H1 (cell line): ENCODE data around the gene ACSF3. TPM values are rescaled to one million over a fixed set of nuclear protein-coding genes. Genes with fewer than 3 reads are reported as not detected.

Experiments used
- CTCF ChIA-PET: fragments of 300-600 bp; sonication (Branson Sonifier 250); formaldehyde crosslinking; loops from one replicate; lab custom pipeline; 2021; ENCODE audit not compliant: partially characterized antibody; lab: Charles Lee
- POLR2A ChIA-PET: fragments of 300-600 bp; sonication (Branson Sonifier 250); formaldehyde crosslinking; loops from one replicate; lab custom pipeline; 2021; ENCODE audit warnings: inconsistent platforms; ENCODE audit not compliant: partially characterized antibody; lab: Charles Lee
- DNase-seq, 2 experiments: peaks; one replicate each; pipeline versions ENCODE4 v3.0.0 to v3.0.0-alpha.2; 2010 to 2022; ENCODE audit warnings: low spot score in 2 of 2, low read depth in 1 of 2, mixed read lengths in 1 of 2
- FAIRE-seq: peaks from 2 replicates; lab custom pipeline; 2011; peaks lifted over from hg19 to GRCh38; lab: Jason Lieb, UNC
- H2AFZ ChIP-seq: 2 replicates; pipeline ENCODE4 v1.8.1; 2012; ENCODE audit warnings: low read length, inconsistent platforms
- H2AK5ac ChIP-seq: 2 replicates; pipeline ENCODE4 v1.6.1; 2013; ENCODE audit warnings: low read depth, low read length
- H2BK120ac ChIP-seq: replicated peaks from 2 replicates; pipeline ENCODE3; 2013; ENCODE audit warnings: low read depth, low read length, inconsistent platforms
- H2BK12ac ChIP-seq: 2 replicates; pipeline ENCODE4 v1.6.1; 2013; ENCODE audit warnings: low read depth, low read length
- H2BK15ac ChIP-seq: 2 replicates; pipeline ENCODE4 v1.6.1; 2013; ENCODE audit warnings: low read length
- H2BK20ac ChIP-seq: 2 replicates; pipeline ENCODE4 v1.6.1; 2013; ENCODE audit warnings: low read length
- H2BK5ac ChIP-seq: 2 replicates; pipeline ENCODE4 v1.6.1; 2013; ENCODE audit warnings: low read depth, low read length
- H3K14ac ChIP-seq: 2 replicates; pipeline ENCODE4 v1.6.1; 2013; ENCODE audit warnings: inconsistent platforms; ENCODE audit not compliant: insufficient read length
- H3K18ac ChIP-seq: 2 replicates; pipeline ENCODE4 v1.6.1; 2013; ENCODE audit warnings: low read length; ENCODE audit errors: extremely low read depth
- H3K23ac ChIP-seq: 2 replicates; pipeline ENCODE4 v1.6.1; 2013; ENCODE audit warnings: inconsistent platforms; ENCODE audit not compliant: insufficient read length
- H3K23me2 ChIP-seq: 2 replicates; pipeline ENCODE4 v1.6.1; 2013; ENCODE audit warnings: low read depth, low read length
- H3K27ac ChIP-seq: 2 replicates; pipeline ENCODE4 v1.6.1; 2011; ENCODE audit warnings: low read depth, low read length, inconsistent platforms
- H3K27me3 ChIP-seq, 4 experiments: replicated peaks in 1 of 4; 1 replicate in 1 of 4; 2 replicates in 3 of 4; pipeline versions ENCODE4 v1.6.1 to v1.8.1; 2011 to 2013; ENCODE audit warnings: low read length in 3 of 4, mild to moderate bottlenecking in 3 of 4, inconsistent platforms in 2 of 4, mixed read lengths in 2 of 4, moderate library complexity in 1 of 4; ENCODE audit not compliant: control insufficient read depth in 3 of 4, insufficient read depth in 3 of 4; ENCODE audit errors: extremely low read depth in 1 of 4
- H3K36me3 ChIP-seq, 4 experiments: 2 replicates each; pipeline versions ENCODE4 v1.6.1 to v1.8.1; 2011 to 2013; ENCODE audit warnings: mild to moderate bottlenecking in 4 of 4, low read length in 3 of 4, moderate library complexity in 2 of 4, control low read depth in 1 of 4, inconsistent platforms in 1 of 4; ENCODE audit not compliant: insufficient read depth in 4 of 4, control insufficient read depth in 2 of 4
- H3K4ac ChIP-seq: replicated peaks from 2 replicates; pipeline ENCODE3; 2013; ENCODE audit warnings: low read length, low read depth, mixed read lengths, inconsistent platforms; ENCODE audit not compliant: insufficient read length
- H3K4me1 ChIP-seq, 4 experiments: replicated peaks in 1 of 4; 1 replicate in 1 of 4; 2 replicates in 3 of 4; pipeline versions ENCODE4 v1.6.1 to v1.8.1; 2011 to 2013; ENCODE audit warnings: low read length in 3 of 4, inconsistent platforms in 2 of 4, mixed read lengths in 1 of 4; ENCODE audit not compliant: insufficient read depth in 4 of 4, control insufficient read depth in 3 of 4
- H3K4me2 ChIP-seq, 2 experiments: 2 replicates each; pipeline versions ENCODE4 v1.6.1 to v1.8.1; 2011 to 2013; ENCODE audit warnings: low read depth in 2 of 2, low read length in 2 of 2, control low read depth in 1 of 2, inconsistent platforms in 1 of 2, mild to moderate bottlenecking in 1 of 2; ENCODE audit not compliant: insufficient read depth in 1 of 2
- H3K4me3 ChIP-seq, 4 experiments: fragments of 200-600, 300-600 bp in 1 of 4; sonication (generic), shearing (Covaris generic), sonication (Bioruptor Twin) in 1 of 4; 2 replicates each; pipeline versions ENCODE4 v1.5.1 to v1.8.1; 2011 to 2016; ENCODE audit warnings: low read length in 4 of 4, low read depth in 3 of 4, control low read depth in 2 of 4, inconsistent platforms in 2 of 4, mild to moderate bottlenecking in 2 of 4, mixed read lengths in 1 of 4, moderate library complexity in 1 of 4; ENCODE audit not compliant: insufficient read depth in 2 of 4; ENCODE audit errors: extremely low read depth in 1 of 4
- H3K56ac ChIP-seq: replicated peaks from 2 replicates; pipeline ENCODE3; 2013; ENCODE audit warnings: low read depth, mild to moderate bottlenecking, mixed read lengths, low read length, inconsistent platforms; ENCODE audit not compliant: insufficient read length
- H3K79me1 ChIP-seq: 2 replicates; pipeline ENCODE4 v1.6.1; 2013; ENCODE audit warnings: low read depth, low read length, control low read depth
- H3K79me2 ChIP-seq, 2 experiments: 2 replicates each; pipeline versions ENCODE4 v1.6.1 to v1.8.1; 2012 to 2013; ENCODE audit warnings: low read length in 2 of 2, mild to moderate bottlenecking in 2 of 2, inconsistent platforms in 1 of 2; ENCODE audit not compliant: insufficient read depth in 2 of 2, control insufficient read depth in 1 of 2
- H3K9ac ChIP-seq, 4 experiments: replicated peaks in 1 of 4; 1 replicate in 1 of 4; 2 replicates in 3 of 4; pipeline versions ENCODE4 v1.6.1 to v1.8.1; 2011 to 2013; ENCODE audit warnings: low read depth in 3 of 4, low read length in 3 of 4, control low read depth in 2 of 4, mild to moderate bottlenecking in 2 of 4, moderate library complexity in 2 of 4, inconsistent platforms in 1 of 4; ENCODE audit errors: extremely low read depth in 1 of 4
- H3K9me3 ChIP-seq, 2 experiments: 2 replicates each; pipeline versions ENCODE4 v1.6.1 to v1.8.1; 2012 to 2013; ENCODE audit warnings: mild to moderate bottlenecking in 2 of 2, moderate library complexity in 2 of 2, control low read depth in 1 of 2, inconsistent platforms in 1 of 2, low read depth in 1 of 2, low read length in 1 of 2, mixed read lengths in 1 of 2; ENCODE audit not compliant: insufficient read depth in 2 of 2
- H4K20me1 ChIP-seq, 2 experiments: replicated peaks in 1 of 2; 2 replicates each; pipeline versions ENCODE3 to v1.8.1; 2011 to 2013; ENCODE audit warnings: inconsistent platforms in 2 of 2, low read length in 2 of 2, mild to moderate bottlenecking in 1 of 2; ENCODE audit not compliant: insufficient read depth in 2 of 2, control insufficient read depth in 1 of 2
- H4K5ac ChIP-seq: 2 replicates; pipeline ENCODE4 v1.6.1; 2013; ENCODE audit warnings: low read length, low read depth, mixed read lengths, inconsistent platforms; ENCODE audit not compliant: insufficient read length
- H4K8ac ChIP-seq: 2 replicates; pipeline ENCODE4 v1.8.0; 2013; ENCODE audit warnings: mild to moderate bottlenecking, moderate library complexity, low read length, inconsistent platforms; ENCODE audit not compliant: insufficient read depth; ENCODE audit errors: extremely low read depth
- H4K91ac ChIP-seq: replicated peaks from 2 replicates; pipeline ENCODE3; 2013; ENCODE audit warnings: low read length, mixed read lengths, inconsistent platforms; ENCODE audit not compliant: insufficient read length
- ASH2L ChIP-seq: fragments of 200-600, 300-600 bp; sonication (generic); IDR thresholded peaks from one replicate; pipeline ENCODE4 v1.7.1; 2017; ENCODE audit warnings: low read length
- BACH1 ChIP-seq: IDR thresholded peaks from 2 replicates; pipeline ENCODE4 v1.6.1; 2012; ENCODE audit warnings: low read length, improper control_type of control experiment
- BCL11A ChIP-seq, 2 experiments: IDR thresholded peaks; one replicate each; pipeline ENCODE4 v1.6.1; 2011; ENCODE audit warnings: low read depth in 2 of 2, low read length in 2 of 2, mild to moderate bottlenecking in 2 of 2
- CHD2 ChIP-seq: IDR thresholded peaks from 2 replicates; pipeline ENCODE4 v1.6.1; 2012; ENCODE audit warnings: low read length, improper control_type of control experiment
- GABPA ChIP-seq: IDR thresholded peaks from 2 replicates; pipeline ENCODE4 v1.6.1; 2011; ENCODE audit warnings: mild to moderate bottlenecking, low read length, moderate library complexity, borderline replicate concordance; ENCODE audit not compliant: insufficient read depth
- RBBP5 ChIP-seq: IDR thresholded peaks from 2 replicates; pipeline ENCODE4 v1.7.1; 2012; ENCODE audit warnings: low read depth, mild to moderate bottlenecking, inconsistent platforms, low read length, moderate library complexity, borderline replicate concordance
- RNF2 ChIP-seq: fragments of 200-900, 300-1000 bp; sonication (generic); IDR thresholded peaks from 2 replicates; pipeline ENCODE4 v1.7.1; 2016; ENCODE audit warnings: borderline replicate concordance, low read depth, mild to moderate bottlenecking, antibody characterized with exemption, low read length; ENCODE audit not compliant: poor library complexity, severe bottlenecking; ENCODE audit errors: missing control alignments
- SP4 ChIP-seq: IDR thresholded peaks from 2 replicates; pipeline ENCODE4 v1.6.1; 2012; ENCODE audit warnings: low read length, inconsistent platforms
- TAF1 ChIP-seq: IDR thresholded peaks from 2 replicates; pipeline ENCODE4 v1.6.1; 2011; ENCODE audit warnings: mild to moderate bottlenecking, low read depth, low read length
- TCF12 ChIP-seq: IDR thresholded peaks from 2 replicates; pipeline ENCODE4 v1.6.1; 2011; ENCODE audit warnings: low read depth, mild to moderate bottlenecking, low read length
- WGBS, 2 experiments: shearing (Covaris generic) in 1 of 2; methylation state at CpG; one replicate each; pipeline versions ENCODE4 v1.1.6 to v1.1.7; 2013 to 2015; ENCODE audit warnings: low lambda C conversion rate in 2 of 2, mixed read lengths in 2 of 2, inconsistent platforms in 1 of 2, low coverage in 1 of 2, missing lambda C conversion rate in 1 of 2; ENCODE audit not compliant: insufficient replicate concordance in 2 of 2, insufficient coverage in 1 of 2, insufficient read length in 1 of 2; ENCODE audit errors: extremely low coverage in 1 of 2, missing lambda C conversion rate in 1 of 2; 5-methylcytosine and 5-hydroxymethylcytosine counted together
- polyA plus RNA-seq, 7 experiments: library from polyadenylated mRNA; depleted of rRNA in 3 of 7; stranded (reverse) in 5 of 7; unstranded in 2 of 7; fragments of >200 nt in 5 of 7; fragments of 200-250 nt in 2 of 7; gene quantifications; 1 replicate in 5 of 7; 2 replicates in 1 of 7; 4 replicates in 1 of 7; pipeline versions ENCODE4 v1.2.1 to v1.2.3, GENCODE V29; 2011 to 2013; ENCODE audit warnings: missing spikeins in 2 of 7, mixed read lengths in 2 of 7
- total RNA-seq: library from RNA; stranded (reverse); fragmentation: NEBNext Ultra II Directional; extraction: Animal tissue kit (Norgen Biotek cat#: 25700); gene quantifications from 2 replicates; pipeline ENCODE4 v1.2.1, GENCODE V29; 2021
- TF ChIP-seq, protein P1 (sequence below), 3 experiments: IDR thresholded peaks; 1 replicate in 2 of 3; 2 replicates in 1 of 3; pipeline versions ENCODE4 v1.5.1 to v1.6.1; 2011; ENCODE audit warnings: low read length in 3 of 3, mild to moderate bottlenecking in 3 of 3, inconsistent platforms in 2 of 3, low read depth in 1 of 3, moderate library complexity in 1 of 3; ENCODE audit not compliant: insufficient read depth in 1 of 3; ENCODE audit errors: control extremely low read depth in 1 of 3

The ACSF3 gene
- total and polyA plus RNA-seq, 2 of the 8 experiments (the other 6 are each of a cell fraction or from before 2014, with no cell fraction given) = 15.6 to 22.9 TPM

DNA sequence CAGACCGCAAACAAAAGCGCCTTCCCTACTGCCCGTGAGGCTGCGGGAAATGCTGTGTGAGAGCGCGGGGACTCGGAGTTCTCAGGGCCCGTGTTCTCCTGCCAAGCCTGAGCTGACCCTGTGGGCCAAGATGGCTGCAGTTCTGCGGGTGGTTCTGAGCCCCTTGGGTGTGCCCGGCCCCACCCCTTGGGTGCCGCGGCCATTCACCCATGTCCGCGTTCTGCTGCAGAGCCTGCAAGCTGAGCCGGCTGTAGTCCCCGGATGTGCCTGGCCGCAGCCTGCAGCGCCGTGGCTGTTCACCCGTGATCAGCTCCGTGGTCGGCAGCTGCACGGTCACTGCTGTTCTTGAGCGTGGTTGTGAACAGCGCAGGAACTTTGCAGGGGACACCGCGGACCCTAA lies 20.0 kb downstream of the ACSF3 start:
- Histone ChIP-seq H3K4me1 (peaks cover 0 to 10% (median 3%) of the 10 kb centered on the region in 4 experiments; a peak in 2 of 7 replicates), H3K23me2 (no peaks in the 10 kb centered on the region), H3K9me3 (no peaks in the 10 kb centered on the region), H3K14ac (no peak overlapping the region), H3K4me3 (no peak overlapping the region), H2AK5ac (no peak overlapping the region), H4K91ac (no peak overlapping the region), H2AFZ (no peak overlapping the region), H2BK12ac (no peak overlapping the region), H4K8ac (peak overlapping the region; percentile 19), H4K20me1 (peaks cover 0 to 6% of the 10 kb centered on the region in 2 experiments), H3K79me2 (no peaks in the 10 kb centered on the region; a peak in 1 of 4 replicates), H2BK15ac (no peak overlapping the region), H2BK20ac (no peak overlapping the region), H3K9ac (no peak overlapping the region), H3K27me3 (no peaks in the 10 kb centered on the region), H4K5ac (no peak overlapping the region), H3K4me2 (no peak overlapping the region), H3K36me3 (peaks cover 0 to 18% (median 3%) of the 10 kb centered on the region in 4 experiments; a peak in 5 of 8 replicates), H3K4ac (no peak overlapping the region), H3K18ac (no peak overlapping the region), H3K27ac (peak overlapping the region; percentile 69; the same call in 1 of the 2 replicates), H2BK120ac (no peak overlapping the region), H2BK5ac (peak overlapping the region; percentile 56; the same call in 1 of the 2 replicates), H3K23ac (no peak overlapping the region), H3K79me1 (no peaks in the 10 kb centered on the region; the same call in 1 of the 2 replicates), H3K56ac (no peak overlapping the region)
- FAIRE-seq = no peak
- no peak for DNase-seq
- ChIA-PET CTCF (interaction anchor here (2.3 kb wide), 1 partner anchor 16 kb away, joined by 5 read pairs; no protein-coding TSS in a partner anchor), POLR2A (interaction anchor here (1.1 to 4.0 kb wide), 3 partner anchors 9 to 19 kb away, joined by 3 to 12 read pairs (median 3); no protein-coding TSS in a partner anchor)
- WGBS, 2 experiments = 93% methylated on average over 27 of the region's 27 CpGs; no CpG with 5 or more reads in 1 of the 2 experiments
- no peak for TF ChIP-seq TCF12
- no peak for TF ChIP-seq ASH2L
- no peak for TF ChIP-seq RNF2
- no peak for TF ChIP-seq GABPA
- no peak for TF ChIP-seq BACH1
- TF ChIP-seq SP4 = no peak
- no peak for TF ChIP-seq RBBP5
- TF ChIP-seq CHD2 = no peak
- no peak for TF ChIP-seq BCL11A (IDR thresholded peaks at IDR 0.05; ENCODE audit: low read depth in 2 of 2, low read length in 2 of 2)
- TF ChIP-seq, protein P1, sequence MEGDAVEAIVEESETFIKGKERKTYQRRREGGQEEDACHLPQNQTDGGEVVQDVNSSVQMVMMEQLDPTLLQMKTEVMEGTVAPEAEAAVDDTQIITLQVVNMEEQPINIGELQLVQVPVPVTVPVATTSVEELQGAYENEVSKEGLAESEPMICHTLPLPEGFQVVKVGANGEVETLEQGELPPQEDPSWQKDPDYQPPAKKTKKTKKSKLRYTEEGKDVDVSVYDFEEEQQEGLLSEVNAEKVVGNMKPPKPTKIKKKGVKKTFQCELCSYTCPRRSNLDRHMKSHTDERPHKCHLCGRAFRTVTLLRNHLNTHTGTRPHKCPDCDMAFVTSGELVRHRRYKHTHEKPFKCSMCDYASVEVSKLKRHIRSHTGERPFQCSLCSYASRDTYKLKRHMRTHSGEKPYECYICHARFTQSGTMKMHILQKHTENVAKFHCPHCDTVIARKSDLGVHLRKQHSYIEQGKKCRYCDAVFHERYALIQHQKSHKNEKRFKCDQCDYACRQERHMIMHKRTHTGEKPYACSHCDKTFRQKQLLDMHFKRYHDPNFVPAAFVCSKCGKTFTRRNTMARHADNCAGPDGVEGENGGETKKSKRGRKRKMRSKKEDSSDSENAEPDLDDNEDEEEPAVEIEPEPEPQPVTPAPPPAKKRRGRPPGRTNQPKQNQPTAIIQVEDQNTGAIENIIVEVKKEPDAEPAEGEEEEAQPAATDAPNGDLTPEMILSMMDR (IDR thresholded peaks at IDR 0.05; ENCODE audit: control extremely low read depth in 1 of 3, insufficient read depth in 1 of 3, low read depth in 1 of 3, low read length in 3 of 3) = no peak
- TF ChIP-seq TAF1 = no peak
